Brain microvascular endothelial cell (primary cell): Measurements from ENCODE around the gene SPG11.

ENCODE experiments used
- DNase-seq: peaks from one replicate; pipeline ENCODE4 v3.0.0-alpha.2; 2020
- H3K27ac ChIP-seq: fragments of 250-450 bp; sonication (Bioruptor Pico); 2 replicates; pipeline ENCODE4 v1.5.1; 2020; ENCODE audit warnings: mild to moderate bottlenecking, moderate library complexity
- H3K27me3 ChIP-seq: fragments of 250-450 bp; sonication (Bioruptor Pico); replicated peaks from 2 replicates; pipeline ENCODE4 v1.5.1; 2020; ENCODE audit warnings: mild to moderate bottlenecking
- H3K36me3 ChIP-seq: fragments of 250-450 bp; sonication (Bioruptor Pico); replicated peaks from 2 replicates; pipeline ENCODE4 v1.5.1; 2020; ENCODE audit warnings: mild to moderate bottlenecking
- H3K4me3 ChIP-seq: 2 replicates; pipeline ENCODE4 v1.5.1; 2011; ENCODE audit warnings: low read depth, mild to moderate bottlenecking, control low read depth, low read length, moderate library complexity
- CTCF ChIP-seq: IDR thresholded peaks from 2 replicates; pipeline ENCODE4 v1.5.1; 2011; ENCODE audit warnings: low read depth, mild to moderate bottlenecking, moderate library complexity, low read length, control low read depth, inconsistent platforms; ENCODE audit errors: missing control alignments
- in situ Hi-C: cut with HindIII; loops from 2 replicates; pipeline ENCODE4 v1.10.0; 2017; ENCODE audit warnings: low sequenced_read_pairs, low pct_ligation_motif_present

SPG11 gene

GRCh38 chr15:44676676-44677075 is 13.2 kb upstream of the SPG11 start:
- Histone ChIP-seq H3K27me3 (peaks cover 3% of the 10 kb centered on the region), H3K4me3 (no peak overlapping the region), H3K27ac (no peak overlapping the region), H3K36me3 (no peaks in the 10 kb centered on the region)
- DNase-seq = no peak
- in situ Hi-C loops = no loop called here
- no peak for TF ChIP-seq CTCF

- no peak overlapping the region for H3K27ac ChIP-seq
- no peak for DNase-seq
- peaks cover 3% of the 10 kb centered on the region for H3K27me3 ChIP-seq
- H3K4me3 ChIP-seq = no peak overlapping the region
- no peaks in the 10 kb centered on the region for H3K36me3 ChIP-seq
- TF ChIP-seq CTCF = no peak
- in situ Hi-C loops = no loop called here
Measured at GRCh38 chr15:44675911-44676310, 12.4 kb upstream of the SPG11 start.

GRCh38 chr15:44673639-44674038 is 10.2 kb upstream of the SPG11 start:
- peaks cover 3% of the 10 kb centered on the region for H3K27me3 ChIP-seq

GRCh38 chr15:44670087-44670950 is 6.9 kb upstream of the SPG11 start:
- no peak for DNase-seq
- Histone ChIP-seq H3K4me3 (no peak overlapping the region), H3K36me3 (no peaks in the 10 kb centered on the region), H3K27ac (no peak overlapping the region), H3K27me3 (no peaks in the 10 kb centered on the region)
- TF ChIP-seq CTCF = no peak
- in situ Hi-C loops = no loop called here

More at GRCh38 chr15:44673639-44674038, 10.2 kb upstream of the SPG11 start:
- H3K4me3 ChIP-seq = no peak overlapping the region
- in situ Hi-C loops = no loop called here
- no peak overlapping the region for H3K27ac ChIP-seq
- no peak for TF ChIP-seq CTCF
- DNase-seq = no peak
- no peaks in the 10 kb centered on the region for H3K36me3 ChIP-seq

- DNase-seq = no peak
- Histone ChIP-seq H3K4me3 (no peak overlapping the region), H3K27me3 (no peaks in the 10 kb centered on the region), H3K27ac (no peak overlapping the region), H3K36me3 (no peaks in the 10 kb centered on the region)
- TF ChIP-seq CTCF = no peak
- in situ Hi-C loops = no loop called here
Measured at GRCh38 chr15:44668921-44669320, 5.5 kb upstream of the SPG11 start.

- H3K27ac ChIP-seq = no peak overlapping the region
- H3K27me3 ChIP-seq = no peaks in the 10 kb centered on the region
- H3K36me3 ChIP-seq = no peaks in the 10 kb centered on the region
- DNase-seq = no peak
- no peak for TF ChIP-seq CTCF
- no peak overlapping the region for H3K4me3 ChIP-seq
- in situ Hi-C loops = no loop called here
Measured at GRCh38 chr15:44667039-44667360, 3.5 kb upstream of the SPG11 start.
